ENCODE data around the gene TBL1X. TPM values are rescaled to one million over a fixed set of nuclear protein-coding genes. Genes with fewer than 3 reads are reported as not detected.

The TBL1X gene
- total RNA-seq, 2 donors from 2014 or later = 16.3 to 18.9 TPM

GRCh38 chrX:9749146-9749692, 284.4 kb downstream of the TBL1X start:
- no peaks in the 10 kb centered on the region for H3K27me3 ChIP-seq
- H3K36me3 ChIP-seq = no peaks in the 10 kb centered on the region
- H3K4me1 ChIP-seq = no peaks in the 10 kb centered on the region
- H3K4me3 ChIP-seq = no peak overlapping the region
- TF ChIP-seq CTCF (IDR thresholded peaks at IDR 0.05) = no peak
- no peak for DNase-seq
- H3K9ac ChIP-seq (ENCODE audit: low read depth in 2 of 2, low read length in 2 of 2) = no peak overlapping the region
- intact Hi-C loops (cut with DNase I) = no loop called here
- no peak overlapping the region for H3K27ac ChIP-seq
- no peaks in the 10 kb centered on the region for H3K9me3 ChIP-seq

- no peak overlapping the region for H3K9ac ChIP-seq (ENCODE audit: low read depth in 2 of 2, low read length in 2 of 2)
- intact Hi-C loops (cut with DNase I) = no loop called here
- H3K4me1 ChIP-seq = no peaks in the 10 kb centered on the region
- no peak overlapping the region for H3K27ac ChIP-seq
- no peak for DNase-seq
- H3K36me3 ChIP-seq = no peaks in the 10 kb centered on the region
- no peaks in the 10 kb centered on the region for H3K27me3 ChIP-seq
- no peaks in the 10 kb centered on the region for H3K9me3 ChIP-seq
- no peak for TF ChIP-seq CTCF (IDR thresholded peaks at IDR 0.05)
- H3K4me3 ChIP-seq = no peak overlapping the region
These were observed 292.5 kb downstream of the TBL1X start for GRCh38 chrX:9757366-9757765.

GRCh38 chrX:9758021-9758638, 293.3 kb downstream of the TBL1X start:
- Histone ChIP-seq H3K36me3 (no peaks in the 10 kb centered on the region), H3K9ac (ENCODE audit: low read depth in 2 of 2, low read length in 2 of 2) (no peak overlapping the region), H3K9me3 (no peaks in the 10 kb centered on the region), H3K27ac (no peak overlapping the region), H3K27me3 (no peaks in the 10 kb centered on the region), H3K4me3 (no peak overlapping the region), H3K4me1 (no peaks in the 10 kb centered on the region)
- no peak for DNase-seq
- TF ChIP-seq CTCF (IDR thresholded peaks at IDR 0.05) = no peak
- intact Hi-C loops (cut with DNase I) = no loop called here

- Histone ChIP-seq H3K9ac (ENCODE audit: low read depth in 2 of 2, low read length in 2 of 2) (no peak overlapping the region), H3K36me3 (no peaks in the 10 kb centered on the region), H3K9me3 (no peaks in the 10 kb centered on the region), H3K27me3 (no peaks in the 10 kb centered on the region), H3K4me1 (no peaks in the 10 kb centered on the region), H3K4me3 (no peak overlapping the region), H3K27ac (no peak overlapping the region)
- DNase-seq = no peak
- intact Hi-C loops (cut with DNase I) = no loop called here
- no peak for TF ChIP-seq CTCF (IDR thresholded peaks at IDR 0.05)
These were observed 294.5 kb downstream of the TBL1X start for GRCh38 chrX:9759337-9759736.

- no peak for DNase-seq
- H3K4me3 ChIP-seq = no peak overlapping the region
These were observed 300.3 kb downstream of the TBL1X start for GRCh38 chrX:9765072-9765736.

More at GRCh38 chrX:9765072-9765736, 300.3 kb downstream of the TBL1X start:
- intact Hi-C loops (cut with DNase I) = no loop called here
- peaks cover 9% of the 10 kb centered on the region for H3K27me3 ChIP-seq
- no peaks in the 10 kb centered on the region for H3K4me1 ChIP-seq
- H3K36me3 ChIP-seq = no peaks in the 10 kb centered on the region
- no peak for TF ChIP-seq CTCF (IDR thresholded peaks at IDR 0.05)
- H3K9ac ChIP-seq (ENCODE audit: low read depth in 2 of 2, low read length in 2 of 2) = no peak overlapping the region
- no peaks in the 10 kb centered on the region for H3K9me3 ChIP-seq
- H3K27ac ChIP-seq = no peak overlapping the region

Measured in colonic mucosa (tissue), 4 donors.